ENCODE measurements around the gene CCDC182.

The CCDC182 gene

GRCh38 chr17:57697891-57698711 lies 47.0 kb downstream of the CCDC182 start:
- peak in 1 of 2 donors; percentile 10 for DNase-seq (ENCODE audit: low read depth in 2 of 2)

DNA sequence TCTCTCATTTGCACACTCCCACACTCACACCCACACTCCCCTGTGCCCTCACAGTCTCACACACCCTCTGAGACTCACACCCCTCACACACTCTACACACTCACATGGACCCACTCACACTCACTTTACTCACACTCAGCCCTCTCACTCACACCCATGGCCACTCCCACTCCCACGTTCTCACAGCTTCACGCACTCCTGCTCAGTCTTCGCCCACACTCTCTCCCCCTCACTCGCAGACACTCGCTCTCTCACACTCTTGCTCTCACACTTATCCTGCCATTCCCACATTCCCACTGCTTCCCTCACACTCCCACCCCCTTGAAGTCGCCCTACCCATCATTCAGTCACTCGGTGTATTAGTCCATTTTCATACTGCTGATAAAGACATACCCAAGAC lies 47.9 kb downstream of the CCDC182 start:
- DNase-seq (ENCODE audit: low read depth in 2 of 2) = no peak

GRCh38 chr17:57696050-57696449 lies 49.0 kb downstream of the CCDC182 start:
- DNase-seq (ENCODE audit: low read depth in 2 of 2) = no peak

Measured in activated CD4-positive, alpha-beta T cell treated with anti-CD3 and anti-CD28 coated beads for 24 hours (primary cell).